ENCODE measurements around the gene DAPK3. TPM values are rescaled to one million over a fixed set of nuclear protein-coding genes. Genes with fewer than 3 reads are reported as not detected.

DAPK3 gene
- 80.1 and 86.1 TPM in 2 replicates for total RNA-seq

DNA sequence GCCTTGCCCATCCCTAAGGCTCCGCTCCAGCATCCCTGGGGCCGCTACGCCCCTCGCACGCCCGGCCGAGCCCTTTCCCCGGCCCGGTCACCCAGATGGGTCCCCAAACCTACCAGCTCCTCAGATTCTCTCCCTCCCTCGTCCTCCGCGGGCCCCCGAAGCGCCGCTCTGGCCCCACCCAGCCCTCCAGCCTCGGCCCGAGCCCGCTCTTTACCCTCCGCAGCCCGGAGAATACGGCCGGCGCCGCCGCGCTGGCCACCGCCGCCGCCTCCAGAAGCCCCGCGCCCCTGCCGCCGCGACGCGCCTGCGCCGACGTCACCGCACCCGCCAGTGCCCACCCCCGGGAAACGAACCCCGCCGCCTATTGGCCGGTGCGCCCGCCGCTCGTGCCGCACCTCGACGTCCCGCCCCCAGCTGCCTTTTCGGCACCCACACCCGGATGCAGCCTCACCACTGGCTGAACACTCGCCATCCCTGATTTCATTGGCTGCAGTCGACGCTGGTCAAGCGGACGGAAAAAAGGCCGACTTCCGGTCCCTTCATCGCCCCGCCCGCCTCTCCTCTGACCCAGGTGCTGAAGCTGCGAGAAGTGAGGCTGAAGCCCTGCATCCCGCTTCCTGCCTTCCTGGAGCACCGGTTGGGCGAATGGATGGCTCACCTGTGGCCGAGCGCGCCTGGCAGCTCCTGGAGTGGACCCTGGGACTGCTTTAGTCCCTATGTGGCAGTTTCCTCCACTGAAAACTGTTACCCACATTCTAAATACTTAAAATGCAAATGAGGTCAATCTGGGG is at the start of gene DAPK3:
TSS of gene DAPK3 (minus strand) at position 292 of the 791 bp plus-strand sequence. CDS start 1,364 bp downstream, outside the sequence.

DNA sequence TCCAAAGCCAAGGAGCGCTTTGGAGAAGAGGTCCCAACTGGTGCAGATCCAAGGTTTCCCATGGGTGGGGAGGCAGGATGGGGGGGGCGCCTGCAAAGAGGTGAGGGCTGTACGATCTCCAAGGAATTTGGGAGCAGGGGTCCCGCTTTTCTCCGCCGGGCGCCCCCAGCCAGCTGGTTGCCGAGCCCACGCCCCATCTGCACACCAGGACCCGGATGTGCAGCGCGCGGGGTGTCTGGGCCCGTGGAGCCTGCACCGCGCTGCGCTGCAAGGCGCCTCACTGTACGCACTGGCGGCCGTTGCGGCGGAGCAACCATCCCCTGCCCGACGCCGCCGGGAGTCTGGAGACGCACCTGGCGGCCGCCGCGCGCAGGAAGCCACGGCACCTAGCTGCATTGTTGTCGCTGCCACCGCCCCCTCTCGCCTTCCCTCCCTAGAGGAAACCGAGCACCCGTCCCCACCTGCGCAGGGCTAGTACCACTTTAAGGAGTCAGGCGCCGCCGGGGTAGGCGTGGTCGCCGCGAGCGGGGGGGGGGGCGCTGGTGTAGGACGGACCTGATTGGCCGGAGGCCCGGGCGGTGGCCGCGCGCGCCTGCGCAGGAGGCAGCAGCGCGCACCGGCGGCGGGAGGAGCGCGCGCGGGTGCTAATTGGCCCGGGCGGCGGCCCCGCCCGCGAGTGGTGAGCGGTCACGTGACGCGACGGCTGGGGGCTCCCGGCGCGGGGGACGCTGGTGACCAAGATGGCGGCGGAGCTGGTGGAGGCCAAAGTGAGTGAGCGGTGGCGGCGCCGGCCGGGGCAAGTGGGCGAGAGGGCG is 36.3 kb upstream of the DAPK3 start, which contains the start of gene PIAS4:
TSS of gene PIAS4 (plus strand) at position 716 of the 815 bp plus-strand sequence. CDS start at position 741, 25 bp downstream.

DNA sequence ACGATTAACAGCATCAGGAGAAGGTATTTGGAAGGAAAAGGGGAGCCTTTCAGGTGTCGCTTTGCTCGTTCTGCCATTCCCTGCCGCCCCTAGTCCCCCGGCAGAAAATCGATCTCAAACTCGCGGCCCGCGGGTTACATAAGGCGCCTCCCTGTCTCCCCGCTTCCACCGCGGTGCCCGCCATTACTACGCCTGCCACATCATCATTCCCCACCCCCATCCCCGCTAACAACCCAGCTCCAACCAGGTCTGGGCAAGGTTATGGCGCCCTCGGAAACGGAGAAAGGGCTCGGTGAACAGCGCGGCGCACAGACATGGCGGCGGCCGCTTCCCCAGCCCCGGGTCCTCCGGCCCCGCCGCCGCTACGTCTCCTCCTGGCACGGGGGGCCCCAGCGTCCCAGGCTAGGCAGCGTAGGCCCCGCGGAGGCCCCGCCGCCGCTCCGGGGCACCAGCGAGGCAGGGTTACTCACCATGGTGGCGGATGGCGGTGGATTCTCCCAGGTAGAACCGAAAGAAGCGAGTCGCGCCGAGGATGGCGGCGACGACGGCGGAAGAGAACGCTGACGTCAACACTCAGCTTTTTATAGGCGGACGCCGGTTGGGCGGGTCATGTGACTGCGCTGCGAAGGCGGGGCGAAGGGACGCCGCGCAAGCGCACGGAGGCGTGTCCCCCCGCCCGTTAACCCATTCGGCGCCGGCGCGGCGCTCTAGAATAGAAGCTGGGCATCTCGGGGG is 14.2 kb upstream of the DAPK3 start, which contains the start of gene EEF2:
TSS of gene EEF2 (minus strand) at position 556 of the 735 bp plus-strand sequence. CDS start at position 473, 83 bp downstream.

DNA sequence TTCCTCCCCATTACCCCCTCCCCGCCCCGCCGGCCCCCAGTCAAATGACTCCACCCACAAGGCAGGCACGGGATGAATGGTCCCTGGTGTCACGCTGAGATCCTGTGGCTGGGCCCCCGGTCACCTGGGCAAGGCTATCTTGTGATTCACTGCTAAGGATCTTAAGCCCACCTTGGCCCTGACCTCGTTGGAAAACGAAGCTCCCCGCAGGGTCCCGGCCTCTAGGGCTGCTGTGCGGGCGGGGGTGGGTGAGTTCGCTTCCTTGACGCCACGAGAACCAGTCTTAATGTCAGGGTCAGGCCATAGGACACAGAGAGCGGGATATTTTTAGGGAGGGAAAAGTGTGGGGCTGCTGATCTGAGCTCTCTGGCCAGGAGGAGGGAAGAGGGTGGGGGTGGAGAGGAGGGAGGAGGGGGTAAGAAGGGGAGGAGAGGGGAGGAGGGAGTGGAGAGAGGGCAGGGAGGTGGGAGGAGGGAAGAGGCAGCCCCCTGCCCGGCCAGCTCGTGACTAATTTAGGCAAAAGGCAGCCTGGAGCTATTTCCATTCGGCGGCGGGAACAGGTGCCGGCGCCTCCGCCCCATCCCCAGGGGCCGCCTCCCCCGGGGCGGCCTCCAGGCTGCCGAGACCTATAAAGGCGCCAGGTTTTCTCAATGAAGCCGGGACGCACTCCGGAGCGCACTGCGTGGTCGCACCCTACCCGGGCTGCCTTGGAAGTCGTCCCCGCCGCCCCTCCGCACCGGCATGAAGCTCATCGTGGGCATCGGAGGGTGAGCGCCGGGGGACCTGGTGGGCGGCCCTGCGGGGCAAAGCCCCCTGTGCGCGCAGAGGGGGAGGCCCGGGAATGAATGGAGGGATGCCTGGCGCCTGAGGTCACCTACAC is 37.7 kb downstream of the DAPK3 start, which contains the start of gene NMRK2:
TSS of gene NMRK2 (plus strand) at position 139 of the 880 bp plus-strand sequence. CDS start at position 742, 603 bp downstream.

Small RNAs within 50 kb of the gene (small RNA-seq; reads per million reads assigned to genes)
- not detected for gene RN7SL202P
- gene SNORD37, result 25.3 reads per million, percentile 96 among the genes with 10 or more reads in this experiment

Other genes starting within 250 kb of the DAPK3 start
- 17.7 and 18.6 TPM in 2 replicates for gene APBA3, start 209.4 kb downstream of the DAPK3 start, total RNA-seq
- 43.4 and 49.3 TPM in 2 replicates for gene MRPL54, start 208.4 kb downstream of the DAPK3 start, total RNA-seq
- gene RAX2, start 198.9 kb downstream of the DAPK3 start, total RNA-seq, result not detected in 2 replicates
- 0.29 TPM in 1 of 2 replicates, not detected in the other for gene MATK, start 184.7 kb downstream of the DAPK3 start, total RNA-seq
- not detected in 2 replicates for gene ZFR2, start 102.1 kb downstream of the DAPK3 start, total RNA-seq
- gene ATCAY, start 90.4 kb downstream of the DAPK3 start, total RNA-seq, result 0.13 TPM in 1 of 2 replicates, not detected in the other
- not detected in 2 replicates for gene NMRK2, start 38.0 kb downstream of the DAPK3 start, total RNA-seq
- 1,764 and 1,853 TPM in 2 replicates for gene EEF2, start 14.4 kb upstream of the DAPK3 start, total RNA-seq
- 31.3 and 35.8 TPM in 2 replicates for gene PIAS4, start 36.6 kb upstream of the DAPK3 start, total RNA-seq
- gene ZBTB7A, start 95.8 kb upstream of the DAPK3 start, total RNA-seq, result 19.9 and 28.3 TPM in 2 replicates
- gene MAP2K2, start 153.0 kb upstream of the DAPK3 start, total RNA-seq, result 143 and 156 TPM in 2 replicates
- not detected in 2 replicates for gene CREB3L3, start 182.5 kb upstream of the DAPK3 start, total RNA-seq
- 11.3 and 12.4 TPM in 2 replicates for gene SIRT6, start 211.5 kb upstream of the DAPK3 start, total RNA-seq
- gene ANKRD24, start 211.6 kb upstream of the DAPK3 start, total RNA-seq, result 0.13 and 0.14 TPM in 2 replicates